NCI-H2196 (cell line): ENCODE results near the gene TSC2.

Source experiments
- DNase-seq: peaks from one replicate; lab custom pipeline; 2025; ENCODE audit not compliant: unreplicated experiment; lab: John Stamatoyannopoulos, UW

TSC2 gene

DNA sequence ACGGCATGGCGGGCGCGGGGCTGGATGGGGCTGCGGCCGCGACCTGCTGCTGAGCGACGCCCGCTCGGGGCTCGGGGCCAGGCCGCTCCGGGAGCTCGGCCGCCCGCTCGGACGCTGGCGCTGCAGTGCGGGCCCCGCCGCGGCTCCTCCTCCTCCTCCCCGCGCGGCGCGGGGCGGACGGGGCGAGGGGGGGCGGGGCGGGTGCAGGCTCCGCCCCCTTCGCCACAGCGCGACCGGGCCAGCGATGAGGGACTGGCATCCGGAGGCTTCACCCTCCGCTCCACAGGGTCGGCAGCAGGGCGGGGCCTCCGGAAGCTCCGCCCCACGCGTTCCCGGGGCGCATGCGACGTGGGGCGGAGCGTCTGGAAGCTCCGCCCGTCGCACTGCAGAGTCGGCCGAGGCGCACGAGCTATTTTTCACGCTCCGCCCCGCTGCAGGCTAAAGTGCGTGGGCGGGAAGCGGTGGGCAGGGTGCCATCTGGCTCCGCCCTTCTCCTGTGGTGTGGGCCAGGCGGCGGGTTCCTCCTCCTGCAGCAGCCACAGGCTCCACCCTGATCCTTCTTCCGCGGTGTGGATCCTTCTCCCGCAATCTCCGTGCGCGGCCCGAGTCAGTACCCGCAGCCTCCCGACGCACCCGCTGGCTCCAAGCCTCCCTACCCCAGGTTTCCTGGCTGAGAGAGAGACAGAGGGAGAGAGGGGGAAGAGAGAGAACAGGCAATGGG lies 88.1 kb downstream of the TSC2 start, which contains the start of gene PKD1:
PKD1 (minus strand) TSS at position 129 of the 721 bp plus-strand sequence. CDS start 209 bp downstream, outside the sequence.
- peak; percentile 78 for DNase-seq
